Measurements from ENCODE around the gene ULBP2.
"Not testable (repeated sequence)": the region's sequence is repeated elsewhere in the genome, so short reads cannot be mapped to it uniquely, and the experiment has no call there.

Gene ULBP2

DNA sequence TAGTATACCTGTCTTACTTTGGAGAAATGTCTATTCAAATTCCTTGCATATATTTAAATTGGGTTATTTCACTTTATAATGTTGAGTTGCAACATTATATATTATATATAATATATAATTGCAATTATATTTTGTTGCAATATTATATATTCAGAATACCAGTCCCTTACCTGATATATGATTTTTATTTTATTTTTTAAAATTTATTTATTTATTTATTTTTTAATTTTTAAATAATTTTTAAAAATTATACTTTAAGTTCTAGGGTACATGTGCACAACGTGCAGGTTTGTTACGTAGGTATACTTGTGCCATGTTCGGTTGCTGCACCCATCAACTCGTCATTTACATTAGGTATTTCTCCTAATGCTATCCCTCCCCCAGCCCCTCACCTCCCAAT lies 14.8 kb upstream of the ULBP2 start:
- DNase-seq = not testable (repeated sequence)

DNA sequence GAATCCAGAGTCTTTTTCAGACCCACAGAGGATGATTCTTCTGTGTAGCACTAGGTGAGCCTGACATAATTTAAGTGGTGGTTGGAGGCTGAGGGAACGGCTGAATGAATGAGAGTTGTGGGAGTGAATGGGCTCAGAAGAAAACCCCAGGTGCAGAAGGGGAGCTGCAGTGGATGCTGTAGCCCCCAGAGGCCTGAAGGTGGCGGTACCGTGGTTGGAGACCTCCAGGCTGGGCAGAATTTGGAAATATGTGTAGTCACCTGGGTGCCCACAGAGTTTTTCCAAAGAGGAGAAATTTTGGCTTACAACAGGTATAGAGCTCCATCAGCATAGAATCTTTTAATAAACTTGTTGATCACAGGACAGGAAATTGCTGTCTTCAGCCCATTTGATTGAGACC lies 12.4 kb upstream of the ULBP2 start:
- DNase-seq = no peak

DNA sequence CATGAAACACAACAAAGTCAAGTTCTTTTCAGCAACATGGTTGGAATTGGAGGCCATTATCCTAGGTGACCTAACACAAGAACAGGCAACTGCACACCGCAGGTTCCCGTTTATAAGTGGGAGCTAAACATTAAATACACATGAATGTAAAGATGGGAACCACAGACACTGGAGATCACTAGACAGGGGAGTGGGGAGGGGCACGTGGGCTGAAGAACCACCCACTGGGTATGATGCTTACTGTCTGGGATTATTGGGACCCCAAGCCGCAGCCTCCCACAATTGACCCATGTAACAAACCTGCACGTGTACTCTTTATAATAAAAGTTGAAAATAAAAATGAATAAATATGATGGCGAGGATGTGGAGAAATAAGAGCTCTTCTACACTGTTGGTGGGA lies 10.3 kb upstream of the ULBP2 start:
- DNase-seq = no peak

DNA sequence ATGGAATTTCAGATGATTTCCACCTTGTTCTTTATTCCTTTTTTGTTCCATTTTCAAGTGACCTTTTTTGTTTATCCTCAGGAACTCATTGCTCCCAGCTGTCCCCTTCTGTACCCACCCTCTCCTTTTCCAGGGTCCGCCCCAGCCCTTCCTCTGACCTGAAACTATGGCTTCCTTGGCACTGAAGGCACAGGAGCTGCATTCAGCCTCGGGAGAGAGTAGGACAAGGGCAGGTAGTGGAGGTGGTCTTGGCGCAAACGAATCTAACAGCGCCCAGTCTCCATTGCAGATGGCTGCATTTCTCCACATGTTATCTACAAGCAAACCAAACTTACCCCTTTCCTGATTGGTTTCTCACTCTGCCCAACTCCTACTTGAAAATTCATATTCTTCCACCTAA lies 8.8 kb upstream of the ULBP2 start:
- no peak for DNase-seq

DNA sequence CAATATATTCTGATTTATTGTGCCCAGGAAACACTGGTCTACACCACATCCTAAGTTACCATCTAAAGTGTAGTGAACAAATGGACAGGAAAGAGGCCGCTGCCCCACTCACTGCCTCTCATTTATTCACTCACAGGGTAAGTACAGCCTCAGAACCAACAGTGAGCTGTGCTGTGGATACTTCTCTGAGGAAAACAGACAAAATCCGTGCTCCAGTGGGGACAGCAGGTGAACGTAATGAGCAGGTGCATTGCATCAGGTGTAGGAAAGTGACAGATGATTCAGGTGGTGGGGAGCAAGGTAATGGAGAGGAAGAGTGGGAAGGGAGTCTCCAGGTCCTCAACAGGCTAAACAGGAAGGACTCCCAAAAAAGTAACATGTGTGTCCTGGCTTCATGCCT lies 8.4 kb upstream of the ULBP2 start:
- DNase-seq = no peak

DNA sequence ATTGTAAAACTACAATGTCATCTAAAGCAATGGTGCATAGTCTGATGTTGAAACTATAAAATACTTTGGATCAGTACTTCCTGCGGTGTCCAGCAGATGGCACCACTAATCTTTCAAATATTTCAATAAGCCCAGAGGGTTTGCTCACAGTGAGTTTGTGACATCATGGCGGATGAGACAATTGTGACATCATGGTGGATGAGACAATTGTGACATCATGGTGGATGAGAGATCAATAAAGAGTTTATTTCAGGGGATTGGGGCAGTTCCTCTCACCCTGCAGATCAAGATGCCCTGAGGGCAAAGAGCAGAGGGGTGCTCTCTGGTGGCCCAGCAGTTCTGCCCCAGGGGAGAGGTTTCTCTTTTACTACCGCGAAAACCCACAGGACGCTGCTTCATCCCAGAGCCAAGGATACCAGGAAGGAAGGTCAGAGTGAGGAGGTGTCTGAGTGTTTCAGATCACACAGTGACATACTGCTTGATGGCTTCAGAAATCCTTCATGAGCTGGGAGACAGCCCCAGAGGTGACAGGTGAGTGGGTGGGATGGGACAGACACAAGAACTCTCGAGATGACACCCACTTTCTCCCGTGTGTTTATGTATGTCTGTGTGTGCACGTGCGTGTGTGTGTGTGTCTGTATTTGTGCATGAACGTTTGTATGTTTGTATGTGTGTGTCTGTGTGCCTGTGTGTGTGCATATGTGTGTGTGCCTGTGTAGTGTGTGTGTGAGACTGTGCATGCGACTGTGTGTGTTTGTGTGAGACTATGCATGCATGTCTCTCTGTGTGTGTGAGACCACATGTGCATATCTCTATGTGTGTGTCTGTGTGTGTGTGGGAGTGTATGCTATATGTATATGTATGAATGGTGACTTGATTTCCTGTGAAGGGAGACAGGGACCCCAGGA lies 7.3 kb upstream of the ULBP2 start:
- DNase-seq = peak; percentile 15 to 55 (median 34)

DNA sequence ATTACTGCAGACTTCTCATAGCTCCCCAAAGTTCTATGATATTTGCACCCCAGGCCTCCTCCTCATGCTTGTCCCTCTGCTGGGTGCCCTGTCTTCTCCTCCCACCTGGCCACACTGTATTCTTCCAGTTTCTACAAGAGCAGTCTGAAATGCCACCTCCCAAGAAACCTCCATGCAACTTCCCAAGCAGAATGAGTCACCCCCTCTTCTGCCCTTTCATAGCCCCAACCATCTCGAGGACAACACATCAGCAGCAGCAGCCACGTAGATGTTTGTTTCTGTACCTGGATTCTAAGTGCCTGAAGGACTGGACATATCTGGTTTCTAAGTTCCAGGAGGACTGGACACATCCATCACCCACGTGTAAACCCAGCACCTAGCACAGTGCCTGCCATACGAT lies 6.6 kb upstream of the ULBP2 start:
- DNase-seq = no peak

DNA sequence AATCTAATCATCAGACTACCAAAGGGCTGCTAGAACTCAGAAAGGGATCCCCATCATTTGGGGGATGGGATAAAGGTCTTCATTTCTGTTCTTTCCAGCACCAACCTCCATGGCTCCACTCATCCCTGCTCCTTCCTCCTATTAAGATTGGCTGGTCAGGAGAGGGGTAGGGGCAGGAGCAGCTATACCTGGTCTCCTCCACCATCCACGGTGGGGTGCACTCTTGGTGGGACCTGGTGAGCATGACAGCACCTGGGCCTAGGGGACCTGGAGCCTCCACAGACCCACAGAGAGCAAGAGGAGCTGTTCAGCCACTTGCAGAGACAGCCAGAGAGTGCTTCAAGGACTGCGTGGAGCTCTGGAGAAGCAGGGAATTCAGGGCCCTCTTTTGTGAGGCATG lies 6.1 kb upstream of the ULBP2 start:
- no peak for DNase-seq

DNA sequence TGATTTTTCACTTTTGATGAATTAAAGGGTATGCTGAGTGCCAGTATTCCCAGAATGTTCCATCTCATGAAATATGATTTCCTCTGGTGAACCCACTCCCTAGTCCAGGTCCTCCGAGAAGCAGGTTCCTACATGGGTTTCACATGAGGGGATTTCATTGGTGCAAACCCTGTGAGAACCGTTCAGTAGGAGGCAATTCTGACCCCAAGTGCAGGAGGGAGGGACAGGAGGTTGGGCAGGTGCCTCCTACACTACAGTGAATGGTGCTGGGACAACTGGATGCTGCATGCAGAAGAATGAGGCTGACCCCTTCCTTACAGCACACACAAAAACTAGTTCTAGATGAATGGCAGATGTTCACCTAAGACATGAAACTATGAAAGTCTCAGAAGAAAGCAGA lies 5.1 kb upstream of the ULBP2 start:
- DNase-seq = no peak

DNA sequence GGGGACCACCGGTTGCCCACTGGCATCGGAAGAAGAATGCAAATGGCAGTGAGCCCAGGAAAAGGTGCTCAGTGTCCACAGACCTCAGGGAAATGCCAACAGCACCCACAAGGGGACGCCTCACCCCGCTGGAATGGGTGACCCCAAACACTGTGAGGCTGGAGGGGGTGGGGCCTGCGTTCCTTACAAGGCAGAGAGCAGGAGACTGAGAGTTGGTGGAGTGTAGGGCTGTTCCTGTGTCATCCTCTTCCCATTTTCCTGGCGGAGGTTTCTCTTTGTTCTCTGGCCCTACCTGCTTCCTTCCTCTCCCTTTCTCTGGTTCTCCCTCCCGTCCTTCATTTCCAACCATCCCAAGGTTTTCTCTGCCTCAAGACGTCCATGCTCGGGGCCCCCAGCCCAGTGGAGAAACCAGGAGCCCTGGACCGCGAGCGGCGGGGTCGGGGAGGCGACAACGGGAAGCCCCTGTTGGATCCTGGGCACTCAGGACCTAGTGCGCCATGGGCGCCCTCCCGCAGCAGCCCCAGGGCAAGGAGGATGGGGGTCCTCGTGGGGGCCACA lies 3.7 kb upstream of the ULBP2 start:
- DNase-seq = not testable (repeated sequence)

DNA sequence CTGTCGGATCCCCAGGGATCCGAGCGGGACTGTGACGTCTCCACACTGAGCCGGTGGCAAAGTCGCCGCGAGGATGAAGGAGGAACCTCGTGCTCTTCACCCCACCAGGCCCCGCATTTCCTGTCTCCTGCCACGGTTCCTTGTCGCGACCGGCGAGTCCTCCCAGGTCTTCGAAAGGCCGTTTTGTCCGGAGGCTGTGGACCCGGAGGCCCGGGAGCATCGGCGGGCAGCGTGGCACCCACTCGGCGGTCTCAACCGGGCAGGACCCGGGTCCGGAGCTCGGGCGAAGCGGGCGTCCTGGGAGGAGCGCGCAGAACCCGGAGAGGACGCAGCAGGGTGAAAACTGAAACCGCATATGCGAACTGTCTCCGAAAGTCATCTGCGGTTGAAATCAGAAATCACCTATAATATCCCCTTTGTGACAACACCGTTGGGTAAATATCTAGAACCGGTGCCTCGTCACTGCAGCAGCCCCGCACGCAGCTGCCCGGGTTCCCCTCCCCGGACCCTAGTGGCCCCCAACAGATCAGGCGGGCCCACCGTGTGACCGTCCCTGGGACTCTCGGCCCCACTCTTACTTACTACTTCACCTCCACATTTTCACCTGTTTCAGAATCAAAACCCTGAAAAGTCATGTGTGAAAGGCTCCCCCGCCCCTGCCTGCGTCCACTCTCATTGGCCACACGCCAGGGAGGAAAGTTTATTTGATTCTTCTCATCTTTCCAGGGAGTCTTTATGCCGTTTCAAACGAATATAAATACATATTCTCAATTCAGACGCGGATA lies 3.1 kb upstream of the ULBP2 start:
- DNase-seq = peak in 1 of 4 experiments; percentile 17

DNA sequence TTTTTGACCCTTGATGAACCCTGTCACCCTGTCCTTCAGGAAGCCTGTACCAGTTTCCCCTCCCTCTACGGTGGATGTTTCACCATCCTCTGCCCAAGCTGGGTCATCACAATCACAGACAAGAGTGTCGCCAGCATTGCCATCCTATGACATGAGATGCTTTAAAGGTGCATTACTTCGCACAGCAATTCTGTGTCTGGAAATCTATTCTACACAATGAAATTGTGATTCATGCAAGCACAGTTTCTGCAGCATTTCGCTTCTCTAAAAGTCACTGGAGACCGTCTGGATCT lies 2.5 kb upstream of the ULBP2 start:
- DNase-seq = no peak

DNA sequence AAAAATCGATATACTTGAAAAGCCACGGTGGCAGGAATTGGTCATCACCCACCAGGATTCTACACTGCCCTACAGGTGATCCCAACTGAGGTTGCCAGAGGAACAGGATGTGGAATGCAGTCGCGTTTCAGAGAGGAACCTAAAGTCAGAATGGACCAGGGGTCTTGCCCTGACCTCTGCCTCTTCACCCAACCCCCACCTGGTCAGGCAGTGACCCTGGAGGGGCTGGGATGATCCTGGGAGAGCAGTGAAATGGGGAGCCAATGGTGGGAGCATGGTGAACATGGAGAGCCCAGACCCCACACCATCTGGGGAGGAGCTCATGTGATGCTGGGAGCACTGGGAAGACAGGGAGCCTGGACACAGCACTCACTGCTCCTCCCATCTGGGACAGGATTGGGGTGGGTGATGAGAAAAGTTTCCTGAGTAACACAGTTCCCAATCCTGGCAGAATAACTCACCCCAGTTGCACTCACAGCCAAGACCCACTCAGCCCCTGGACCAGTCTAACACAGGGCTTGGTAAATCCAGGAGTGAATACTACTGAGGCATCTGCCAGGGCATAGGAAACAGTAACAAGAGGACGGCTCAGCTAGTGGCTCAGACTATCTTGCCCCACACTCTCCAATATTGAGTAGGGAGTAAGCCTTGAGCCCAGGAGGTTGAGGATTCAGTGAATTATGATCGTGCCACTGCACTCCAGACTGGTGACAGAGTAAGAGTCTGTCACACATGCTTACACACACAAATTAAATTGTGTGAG lies 1.7 kb upstream of the ULBP2 start:
- no peak for DNase-seq

DNA sequence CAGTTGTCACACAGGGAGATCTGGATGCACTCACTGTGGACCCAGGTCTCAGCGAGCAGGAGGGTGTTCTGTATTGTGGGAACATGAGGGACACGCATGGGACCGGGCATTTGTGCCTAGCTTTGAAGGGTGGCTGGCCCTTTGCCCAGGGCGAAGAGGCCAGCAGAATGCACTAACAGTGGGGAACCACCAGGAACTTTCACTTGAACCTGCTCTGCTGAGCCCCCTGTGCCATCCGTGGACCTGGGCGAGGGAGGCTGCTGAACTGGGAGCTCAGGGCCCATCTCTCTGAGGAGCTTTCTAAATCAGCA lies 1.2 kb upstream of the ULBP2 start:
- no peak for DNase-seq

DNA sequence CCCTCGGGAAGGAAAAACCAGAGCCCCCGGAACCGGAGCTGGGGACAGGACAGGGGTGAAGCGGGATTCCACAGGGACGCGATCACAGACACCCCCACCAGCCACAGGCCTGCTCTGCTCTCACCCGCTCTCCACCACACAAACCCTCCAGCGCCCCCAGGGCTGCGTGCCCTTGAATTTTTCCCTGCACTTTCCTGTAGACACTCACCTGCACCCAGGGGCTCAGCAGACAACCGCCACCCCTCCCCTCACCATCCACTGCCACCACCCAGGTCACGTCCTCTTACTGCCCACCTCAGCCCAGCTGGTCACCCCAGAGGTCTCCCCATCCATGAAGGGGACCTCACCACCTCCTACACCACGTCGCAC lies 631 bp downstream of the ULBP2 start:
- no peak for DNase-seq

DNA sequence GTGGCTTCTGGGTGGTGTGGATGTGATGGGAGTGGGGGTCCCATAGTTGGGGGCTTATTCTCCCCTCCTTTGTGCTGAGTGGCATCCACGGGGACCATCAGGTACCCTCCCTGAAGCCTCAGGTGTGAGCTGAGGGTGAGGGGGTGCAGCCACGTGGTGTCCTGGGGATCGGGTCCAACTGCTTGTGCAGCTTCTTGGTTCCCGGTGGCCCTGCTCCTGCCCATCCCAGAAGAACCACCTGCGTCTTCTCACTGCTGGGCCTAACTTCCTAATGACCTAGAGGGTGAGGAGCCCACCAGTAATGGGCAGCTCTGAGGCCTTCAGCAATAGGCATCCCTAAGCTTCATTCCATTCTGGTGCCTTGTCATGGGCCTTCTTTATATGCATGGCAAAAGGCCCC lies 1.5 kb downstream of the ULBP2 start:
- DNase-seq = not testable (repeated sequence)

DNA sequence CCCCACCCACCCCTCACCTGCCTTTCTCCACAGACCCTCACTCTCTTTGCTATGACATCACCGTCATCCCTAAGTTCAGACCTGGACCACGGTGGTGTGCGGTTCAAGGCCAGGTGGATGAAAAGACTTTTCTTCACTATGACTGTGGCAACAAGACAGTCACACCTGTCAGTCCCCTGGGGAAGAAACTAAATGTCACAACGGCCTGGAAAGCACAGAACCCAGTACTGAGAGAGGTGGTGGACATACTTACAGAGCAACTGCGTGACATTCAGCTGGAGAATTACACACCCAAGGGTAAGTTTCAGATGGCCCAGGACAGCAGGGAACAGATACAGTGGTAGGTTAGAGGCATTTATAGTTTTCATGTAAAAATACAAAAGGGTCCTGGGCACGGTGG lies 3.5 kb downstream of the ULBP2 start:
- not testable (repeated sequence) for DNase-seq

DNA sequence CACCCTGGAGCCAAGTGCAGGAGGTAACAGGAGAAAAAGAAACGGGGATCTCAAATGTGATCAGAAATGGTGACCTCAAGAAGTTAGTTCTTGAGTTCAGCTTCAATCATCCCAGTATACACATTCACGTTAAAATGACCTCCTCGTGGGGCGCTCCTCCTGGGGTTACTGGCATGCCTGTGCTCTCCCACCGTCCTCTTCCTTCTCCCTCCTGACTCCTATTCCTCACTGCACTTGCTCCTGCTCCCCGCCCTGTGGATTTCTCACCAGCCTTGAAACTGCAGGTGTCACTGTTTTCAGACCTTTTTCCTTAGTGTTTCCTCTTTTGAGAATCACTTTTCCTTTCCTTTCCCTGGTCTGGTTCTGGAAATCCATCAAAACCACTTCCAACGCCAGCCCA lies 4.8 kb downstream of the ULBP2 start:
- DNase-seq = not testable (repeated sequence)

DNA sequence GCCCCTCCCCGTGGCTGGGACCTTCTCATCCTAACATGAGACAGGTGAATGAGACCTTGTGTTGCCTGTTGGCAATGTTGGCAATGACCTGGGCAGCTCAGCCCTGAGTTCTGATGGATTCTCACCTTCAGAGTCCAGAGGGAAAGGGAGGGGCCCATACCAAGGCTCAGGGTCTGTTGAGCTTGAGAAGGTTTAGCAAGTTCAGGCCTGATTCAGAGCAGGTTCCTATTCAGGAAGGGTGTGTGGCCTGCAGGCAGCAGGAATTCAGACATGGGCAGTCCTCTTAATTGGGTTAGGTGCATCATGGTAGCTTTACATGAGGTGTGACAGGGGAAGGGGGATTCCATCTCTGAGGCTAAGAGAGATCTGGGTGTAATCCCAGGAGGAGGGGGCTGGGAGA lies 5.7 kb downstream of the ULBP2 start:
- DNase-seq = not testable (repeated sequence)

DNA sequence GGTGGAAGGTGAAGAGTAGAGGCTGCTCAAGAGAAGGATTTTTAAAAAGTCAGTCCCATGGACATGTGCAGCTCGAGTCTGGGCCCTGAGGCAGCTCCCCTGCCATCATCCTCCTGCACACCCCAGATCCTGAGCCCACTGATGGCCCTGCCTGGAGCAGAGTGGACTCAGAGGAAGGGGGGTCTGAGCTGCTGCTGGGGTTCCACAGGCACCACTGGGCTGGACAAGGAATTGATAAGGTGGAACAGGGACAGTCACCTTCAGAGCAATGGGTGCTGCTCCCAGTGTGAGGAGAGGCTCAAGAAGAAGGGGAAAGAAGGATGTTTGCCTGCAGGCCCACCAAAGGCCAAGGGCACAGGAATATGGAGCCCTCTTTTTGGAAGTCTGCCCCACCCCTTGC lies 6.2 kb downstream of the ULBP2 start:
- DNase-seq = no peak

DNA sequence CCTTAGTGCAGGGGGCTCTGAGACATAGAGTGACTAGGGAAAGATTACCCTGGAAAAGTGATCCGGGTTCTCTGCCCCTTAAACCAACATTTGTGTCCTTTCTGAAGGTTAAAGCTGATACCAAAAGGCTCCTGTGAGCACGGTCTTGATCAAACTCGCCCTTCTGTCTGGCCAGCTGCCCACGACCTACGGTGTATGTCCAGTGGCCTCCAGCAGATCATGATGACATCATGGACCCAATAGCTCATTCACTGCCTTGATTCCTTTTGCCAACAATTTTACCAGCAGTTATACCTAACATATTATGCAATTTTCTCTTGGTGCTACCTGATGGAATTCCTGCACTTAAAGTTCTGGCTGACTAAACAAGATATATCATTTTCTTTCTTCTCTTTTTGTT lies 6.8 kb downstream of the ULBP2 start:
- no peak for DNase-seq

DNA sequence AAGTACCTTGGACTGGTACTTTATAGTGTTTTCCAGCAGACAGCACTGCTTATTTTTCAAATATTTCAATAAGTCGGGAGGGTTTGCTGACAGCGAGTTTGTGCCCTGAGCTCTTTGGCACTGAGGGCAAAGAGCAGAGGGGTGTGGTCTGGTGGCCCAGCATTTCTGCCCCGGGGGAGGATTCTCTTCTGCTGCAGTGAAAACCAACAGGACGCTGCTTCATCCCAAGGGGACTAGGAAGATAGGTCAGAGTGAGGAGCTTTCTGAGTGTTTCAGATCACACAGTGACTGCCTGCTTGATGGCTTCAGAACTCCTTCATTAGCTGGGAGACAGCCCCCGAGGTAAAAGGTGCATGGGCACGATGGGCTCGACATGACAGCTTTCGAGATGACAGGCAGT lies 8.6 kb downstream of the ULBP2 start:
- no peak for DNase-seq

DNA sequence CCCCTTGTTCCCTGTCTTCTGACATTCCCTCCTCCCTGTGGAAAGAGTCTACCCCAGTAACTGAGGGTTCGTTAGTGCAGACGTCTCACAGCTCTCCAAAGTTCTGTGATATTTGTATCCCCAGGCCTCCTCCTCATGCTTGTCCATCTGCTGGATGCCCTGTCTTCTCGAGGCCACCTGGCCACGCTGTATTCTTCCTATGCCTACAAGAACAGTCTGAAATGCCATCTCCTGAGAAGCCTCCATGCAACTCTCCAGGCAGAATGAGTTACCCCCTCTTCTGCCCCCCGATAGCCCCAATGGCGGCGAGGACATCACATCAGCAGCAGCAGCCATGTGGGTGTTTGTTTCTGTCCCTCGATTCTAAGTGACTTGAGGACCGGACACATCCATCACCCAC lies 9.3 kb downstream of the ULBP2 start:
- no peak for DNase-seq

DNA sequence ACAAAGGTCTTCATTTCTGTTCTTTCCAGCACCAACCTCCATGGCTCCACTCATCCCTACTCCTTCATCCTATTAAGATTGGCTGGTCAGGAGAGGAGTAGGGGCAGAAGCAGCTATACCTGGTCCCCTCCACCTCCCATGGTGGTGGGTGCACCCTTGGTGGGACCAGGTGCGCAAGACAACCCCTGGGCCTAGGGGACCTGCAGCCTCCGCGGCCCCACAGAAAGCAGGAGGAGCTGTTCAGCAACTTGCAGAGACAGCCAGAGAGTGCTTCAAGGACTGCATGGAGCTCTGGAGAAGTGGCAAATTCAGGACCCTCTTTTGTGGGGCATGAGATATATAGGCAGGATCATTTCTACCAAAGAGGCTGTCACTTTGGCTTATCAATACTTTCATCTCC lies 9.8 kb downstream of the ULBP2 start:
- DNase-seq = no peak
